GM19239 (cell line): ENCODE data around the gene NDUFAF2.

Experiments
- DNase-seq: peaks from one replicate; pipeline ENCODE4 v3.0.0; 2011; ENCODE audit warnings: low spot score; ENCODE audit not compliant: insufficient read length
- FAIRE-seq: peaks from 2 replicates; lab custom pipeline; 2011; peaks lifted over from hg19 to GRCh38; lab: Jason Lieb, UNC

NDUFAF2 gene

DNA sequence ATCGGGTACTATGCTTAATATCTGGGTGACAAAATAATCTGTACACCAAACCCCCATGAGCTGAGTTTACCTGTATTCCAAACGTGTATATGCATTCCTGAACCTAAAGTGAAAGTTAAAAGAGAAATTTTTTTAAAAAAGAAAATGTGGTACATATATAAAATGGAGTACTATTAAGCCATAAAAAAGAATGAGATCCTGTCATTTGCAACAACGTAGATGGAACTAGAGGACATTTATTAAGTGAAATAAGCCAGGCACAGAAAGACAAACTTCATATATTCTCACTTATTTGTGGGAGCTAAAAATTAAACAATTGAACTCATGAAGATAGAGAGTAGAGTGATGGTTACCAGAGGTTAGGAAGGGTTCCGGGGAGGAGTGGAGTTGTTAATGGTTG lies 44.8 kb downstream of the NDUFAF2 start:
- FAIRE-seq (no peak), DNase-seq (no peak)

DNA sequence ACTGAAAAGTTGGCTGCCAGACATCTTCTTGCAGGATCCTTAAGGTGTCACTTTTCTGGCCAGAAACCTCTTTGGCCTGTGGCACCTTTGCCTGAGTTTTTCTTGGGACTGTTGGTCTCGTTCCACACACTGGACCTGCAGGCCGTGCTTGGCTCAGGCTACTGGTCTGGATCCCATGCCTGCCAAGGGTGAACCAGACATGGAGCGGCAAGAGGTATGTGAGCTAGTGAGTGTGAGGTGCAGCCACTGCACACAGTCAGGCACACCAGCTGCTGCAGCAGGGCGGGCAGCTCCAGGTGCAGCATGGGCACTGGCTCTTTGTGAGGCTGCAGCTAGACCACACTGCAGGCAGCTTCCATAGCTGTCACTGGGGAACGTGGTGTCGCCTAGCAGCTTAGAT lies 47.9 kb downstream of the NDUFAF2 start:
- DNase-seq, result no peak
- FAIRE-seq, result no peak

DNA sequence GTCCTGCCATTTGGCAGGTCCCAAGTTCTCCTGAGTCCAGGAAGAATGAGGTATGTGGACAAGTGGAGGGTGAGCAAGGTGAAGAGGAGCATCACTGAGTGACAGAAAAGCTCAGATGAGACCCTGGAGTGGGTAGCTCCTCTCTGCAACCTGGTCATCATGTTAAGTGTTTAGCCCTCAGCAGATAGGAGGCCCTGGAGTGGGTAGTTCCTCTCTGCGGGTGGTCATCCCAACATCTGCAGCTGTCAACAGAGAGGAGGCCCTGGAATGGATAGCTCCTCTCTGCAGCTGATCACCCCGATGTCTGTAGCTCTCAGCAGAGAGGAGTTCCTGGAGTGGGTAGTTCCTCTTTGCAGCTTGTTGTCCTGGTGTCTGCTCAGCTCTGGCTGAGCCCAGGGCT lies 48.4 kb downstream of the NDUFAF2 start:
- DNase-seq (no peak), FAIRE-seq (no peak)

- DNase-seq, result no peak
- FAIRE-seq, result no peak
Measured at GRCh38 chr5:60993875-60994571, 49.0 kb downstream of the NDUFAF2 start.

- DNase-seq (no peak), FAIRE-seq (no peak)
Measured at GRCh38 chr5:60996368-60996767, 51.4 kb downstream of the NDUFAF2 start.

- FAIRE-seq, result no peak
- no peak for DNase-seq
Measured at GRCh38 chr5:60997721-60998120, 52.7 kb downstream of the NDUFAF2 start.

DNA sequence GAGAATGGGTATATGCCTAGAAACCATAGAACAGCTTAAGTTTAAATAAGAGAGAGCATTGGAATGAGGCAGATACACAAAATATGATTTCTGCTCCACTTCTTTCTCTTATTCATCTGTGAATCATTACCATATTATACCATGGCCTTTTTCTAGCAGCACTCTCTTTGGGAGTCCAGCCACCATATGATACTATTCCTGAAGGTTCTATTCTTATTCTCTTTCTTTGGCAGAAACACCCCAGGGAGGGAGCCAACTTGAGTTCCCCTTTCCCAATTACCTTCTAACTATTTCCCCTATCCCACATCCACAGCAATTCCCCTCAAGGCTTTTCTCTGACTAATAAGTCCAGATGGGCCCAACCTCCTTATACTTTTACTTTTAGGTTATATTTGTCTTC lies 55.9 kb downstream of the NDUFAF2 start:
- FAIRE-seq, result no peak
- no peak for DNase-seq

DNA sequence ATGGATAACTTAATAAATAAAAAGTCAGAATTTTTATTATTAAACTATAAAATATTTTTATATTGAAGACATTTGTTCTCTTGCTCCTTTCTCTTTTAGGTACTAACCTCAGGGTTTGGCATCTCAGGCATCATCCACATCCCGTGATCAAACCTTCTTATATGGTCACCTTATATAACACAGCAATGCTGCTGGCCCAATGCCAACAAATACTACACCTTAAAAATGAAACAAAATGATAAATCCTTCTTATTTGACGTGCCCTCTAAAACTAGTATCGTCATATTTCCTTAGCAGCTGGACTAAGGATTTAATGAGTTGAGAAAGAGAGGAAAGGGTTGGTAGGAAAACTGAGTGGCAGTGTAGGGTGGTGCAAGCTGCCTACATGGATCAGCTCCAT lies 56.6 kb downstream of the NDUFAF2 start:
- no peak for DNase-seq
- FAIRE-seq, result no peak

GRCh38 chr5:61002611-61003355 lies 57.8 kb downstream of the NDUFAF2 start:
- no peak for DNase-seq
- no peak for FAIRE-seq

- FAIRE-seq, result no peak
Measured at GRCh38 chr5:61004448-61004847, 59.4 kb downstream of the NDUFAF2 start.

GRCh38 chr5:61009907-61010306 lies 64.9 kb downstream of the NDUFAF2 start:
- DNase-seq, result no peak

More at GRCh38 chr5:61004448-61004847, 59.4 kb downstream of the NDUFAF2 start:
- no peak for DNase-seq

GRCh38 chr5:61010467-61011454 lies 65.8 kb downstream of the NDUFAF2 start:
- DNase-seq, result no peak
- FAIRE-seq, result no peak

More at GRCh38 chr5:61009907-61010306, 64.9 kb downstream of the NDUFAF2 start:
- FAIRE-seq, result no peak

- FAIRE-seq (no peak), DNase-seq (no peak)
Measured at GRCh38 chr5:61018062-61018461, 73.1 kb downstream of the NDUFAF2 start.

- no peak for FAIRE-seq
- DNase-seq, result no peak
Measured at GRCh38 chr5:61019642-61020041, 74.6 kb downstream of the NDUFAF2 start.

DNA sequence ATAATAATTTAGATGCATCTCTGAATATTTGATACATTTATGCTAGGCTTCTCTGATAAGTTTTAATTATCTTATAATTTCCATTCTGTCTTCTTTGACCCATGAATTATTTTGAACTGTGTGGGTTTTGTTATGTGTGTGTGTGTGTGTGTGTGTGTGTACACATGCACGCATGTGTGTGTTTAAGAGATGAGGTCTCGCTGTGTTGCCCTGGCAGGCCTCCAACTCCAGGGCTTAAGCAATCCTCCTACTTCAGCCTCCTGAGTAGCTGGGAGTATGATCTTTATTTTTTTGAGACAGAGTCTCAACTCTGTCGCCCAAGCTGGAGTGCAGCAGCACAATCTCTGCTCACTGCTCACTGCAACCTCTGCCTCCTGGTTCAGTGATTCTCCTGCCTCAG lies 75.4 kb downstream of the NDUFAF2 start:
- DNase-seq, result no peak
- no peak for FAIRE-seq

- DNase-seq, result no peak
- no peak for FAIRE-seq
Measured at GRCh38 chr5:61023131-61023530, 78.1 kb downstream of the NDUFAF2 start.

- DNase-seq, result no peak
Measured at GRCh38 chr5:61026004-61026403, 81.0 kb downstream of the NDUFAF2 start.

DNA sequence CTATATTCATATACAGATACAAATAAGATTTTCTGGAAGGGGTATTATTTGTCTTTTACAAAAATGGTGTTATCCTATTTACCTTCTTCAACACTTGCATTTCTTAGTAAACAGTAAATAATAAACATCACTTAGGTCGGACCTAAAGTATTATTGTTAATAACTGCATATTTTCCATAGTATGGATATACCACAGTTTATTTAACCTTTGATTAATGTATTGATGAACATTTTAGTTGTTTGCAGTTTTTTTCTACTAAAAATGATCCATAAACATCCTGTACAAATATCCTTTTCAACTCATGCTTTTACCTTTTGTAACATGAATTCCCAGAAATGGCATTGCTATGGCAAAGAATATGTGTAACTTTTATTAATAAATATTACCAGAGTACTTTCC lies 83.4 kb downstream of the NDUFAF2 start:
- DNase-seq, result no peak
- FAIRE-seq, result no peak

More at GRCh38 chr5:61026004-61026403, 81.0 kb downstream of the NDUFAF2 start:
- no peak for FAIRE-seq

DNA sequence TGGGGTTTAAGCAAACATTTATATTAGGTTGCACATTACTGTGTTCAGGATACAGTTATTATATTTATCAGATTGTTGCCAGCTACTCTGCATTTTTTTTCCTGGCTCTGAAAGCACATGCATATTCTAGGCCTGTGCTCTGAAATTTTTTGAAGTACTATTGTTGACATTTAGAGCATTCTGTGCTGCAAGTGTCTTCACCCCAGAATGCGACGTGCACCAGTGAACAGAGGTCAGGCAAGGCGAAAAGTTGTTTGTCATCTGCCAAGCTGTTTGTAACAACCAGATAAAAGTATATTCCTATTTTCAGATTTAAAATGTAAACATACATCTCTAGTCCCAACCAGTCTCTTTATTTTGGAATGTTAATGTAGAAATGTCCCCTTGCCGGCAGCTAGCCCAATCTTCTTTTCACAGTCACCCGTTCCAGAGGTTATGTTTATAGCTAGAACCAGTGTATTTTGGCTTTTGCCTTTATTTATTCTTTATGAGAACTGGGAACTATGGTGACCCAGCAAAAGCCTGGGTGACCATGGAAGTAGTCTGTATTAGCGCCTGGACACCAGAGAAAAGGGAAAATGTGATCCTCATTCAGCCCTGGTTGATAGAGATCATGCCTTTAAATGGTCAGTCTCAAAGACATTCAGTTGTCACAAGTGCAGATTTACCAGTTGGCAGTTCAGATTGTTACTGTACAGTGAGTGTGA lies 84.6 kb downstream of the NDUFAF2 start:
- no peak for DNase-seq
- no peak for FAIRE-seq

DNA sequence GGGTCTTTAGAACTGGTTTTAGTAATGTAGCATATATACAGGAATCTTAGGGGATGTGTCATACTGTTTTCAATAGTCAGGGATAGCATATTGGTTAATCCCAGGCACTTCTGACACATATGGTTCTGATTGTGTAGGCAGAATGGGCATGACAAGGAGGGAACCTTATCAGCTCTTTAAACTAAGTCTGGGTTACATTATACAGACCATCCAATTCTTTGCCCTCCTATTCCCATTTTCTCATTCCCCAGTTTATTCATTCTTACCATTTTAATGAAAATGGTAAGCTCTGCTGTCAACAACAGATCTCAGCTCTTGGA lies 85.1 kb downstream of the NDUFAF2 start:
- no peak for DNase-seq
- no peak for FAIRE-seq
